SKM-1 (cell line): Measurements from ENCODE around the gene SDK2.

Experiments
- DNase-seq: peaks from one replicate; lab custom pipeline; 2025; ENCODE audit not compliant: unreplicated experiment; lab: John Stamatoyannopoulos, UW

Gene SDK2

DNA sequence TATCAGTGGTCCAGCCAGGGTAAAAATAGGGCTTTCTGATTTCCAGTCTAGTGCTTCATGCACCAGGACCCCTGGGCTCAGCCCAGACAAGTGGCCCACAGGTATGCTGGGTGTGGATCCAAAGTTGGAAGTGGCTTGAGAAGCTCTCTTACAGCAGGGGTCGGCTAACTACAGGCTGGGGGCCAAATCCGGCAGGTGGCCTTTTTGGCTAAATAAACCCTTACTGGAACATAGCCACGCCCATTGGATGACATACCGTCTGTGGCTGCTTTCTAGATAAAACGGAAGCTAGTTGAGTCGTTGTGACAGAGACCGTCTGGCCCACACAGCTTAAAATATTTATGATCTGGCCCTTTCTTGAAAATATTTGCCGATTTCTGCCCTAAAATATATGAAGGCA, 213.4 kb downstream of the SDK2 start:
- peak; percentile 59 for DNase-seq

DNA sequence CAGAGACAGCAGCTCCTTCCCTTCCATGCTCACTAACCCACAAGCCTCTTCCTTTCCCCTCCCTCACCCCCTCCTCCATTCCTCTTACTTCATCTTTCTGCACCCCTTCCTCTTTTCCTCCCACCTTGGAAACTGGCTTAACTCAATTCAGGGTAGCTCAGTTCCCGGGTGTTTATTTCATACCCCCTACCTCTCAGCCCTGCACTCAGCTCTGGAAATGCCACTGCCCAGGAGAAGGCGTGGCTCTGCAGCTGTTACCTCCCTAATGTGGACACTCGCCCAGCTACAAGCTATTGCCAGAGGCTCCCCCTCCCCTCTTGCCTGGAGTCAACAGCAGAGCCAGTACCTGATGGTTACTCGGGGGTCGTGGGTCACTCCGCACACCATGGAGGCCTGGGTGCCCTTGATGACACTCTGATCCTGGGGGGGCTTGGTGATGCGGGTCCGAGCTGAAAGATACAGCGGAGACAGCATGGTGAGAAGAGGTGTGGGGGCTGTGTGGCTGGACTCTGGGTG, 214.0 kb downstream of the SDK2 start:
- peak; percentile 48 for DNase-seq

DNA sequence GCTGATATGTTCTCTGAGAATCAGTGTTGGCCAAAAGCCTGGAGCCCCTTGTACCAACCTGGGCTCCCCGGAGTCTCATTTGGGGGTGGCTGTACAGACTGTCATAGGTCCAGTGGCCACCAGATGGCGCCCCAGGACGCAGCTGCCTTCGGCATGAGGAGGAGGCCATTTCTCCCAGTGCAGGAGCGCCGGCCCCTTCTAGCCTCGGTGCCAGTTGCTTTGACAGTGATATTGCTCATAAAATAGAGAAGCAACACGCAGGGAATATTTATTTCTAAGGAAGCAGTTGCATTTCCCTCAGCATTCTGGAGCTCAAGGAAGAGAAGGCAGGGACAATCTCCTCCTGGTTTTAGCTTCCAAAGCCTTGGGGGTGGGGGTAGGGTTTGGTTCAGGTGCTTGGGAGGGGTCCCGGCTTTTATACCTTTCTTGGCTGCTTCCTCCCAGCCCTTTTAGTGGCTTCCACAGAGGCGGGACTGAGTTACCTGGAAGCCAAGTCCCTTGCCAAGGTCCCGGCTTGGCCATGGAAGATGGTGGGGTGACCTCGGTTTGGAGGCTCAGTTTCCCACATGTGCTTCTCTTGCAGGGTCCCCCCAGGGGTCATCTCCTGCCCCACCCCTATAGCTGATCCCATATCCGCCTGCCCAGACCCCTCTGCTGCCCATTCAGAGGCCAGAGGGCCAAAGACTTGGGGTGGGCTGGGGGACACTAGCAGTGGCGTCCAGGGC, 214.6 kb downstream of the SDK2 start:
- peak; percentile 68 for DNase-seq

DNA sequence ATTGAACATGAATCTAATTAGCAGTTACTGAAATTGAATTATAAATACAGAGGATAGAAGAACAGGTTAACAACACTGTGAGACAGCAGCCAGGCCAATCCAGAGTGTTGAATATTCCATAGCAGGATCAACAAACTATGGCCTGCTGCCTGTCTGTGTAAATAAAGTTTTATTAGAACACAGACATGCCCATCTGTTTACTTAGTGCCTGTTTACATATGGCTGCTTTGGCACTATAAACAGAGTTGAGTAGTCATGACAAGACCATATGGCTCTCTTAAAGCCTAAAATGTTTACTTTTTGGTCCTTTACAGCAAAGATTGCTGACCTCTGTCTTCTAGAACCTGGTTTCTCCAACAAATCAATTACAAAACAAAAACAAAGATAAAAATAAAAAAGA, 217.0 kb downstream of the SDK2 start:
- DNase-seq: no peak

DNA sequence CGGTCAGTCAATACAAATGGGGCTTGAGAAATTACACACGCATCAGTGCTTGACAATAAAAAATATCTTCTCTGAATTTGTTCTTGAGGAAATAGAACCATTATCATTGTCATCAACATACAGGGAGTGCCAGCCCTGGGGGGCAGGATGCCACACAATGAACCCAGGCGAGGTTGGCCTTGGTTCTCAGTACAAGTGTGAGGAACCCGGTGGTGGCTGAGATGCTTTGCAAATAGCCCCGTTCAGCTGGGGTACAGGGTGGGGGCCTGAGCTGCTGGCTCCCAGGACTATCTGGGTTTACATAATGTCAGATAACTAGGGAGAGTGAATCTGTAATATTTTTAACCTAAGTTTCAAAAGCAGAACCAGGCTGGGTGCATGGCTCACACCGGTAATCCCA, 219.7 kb downstream of the SDK2 start:
- no peak for DNase-seq

DNA sequence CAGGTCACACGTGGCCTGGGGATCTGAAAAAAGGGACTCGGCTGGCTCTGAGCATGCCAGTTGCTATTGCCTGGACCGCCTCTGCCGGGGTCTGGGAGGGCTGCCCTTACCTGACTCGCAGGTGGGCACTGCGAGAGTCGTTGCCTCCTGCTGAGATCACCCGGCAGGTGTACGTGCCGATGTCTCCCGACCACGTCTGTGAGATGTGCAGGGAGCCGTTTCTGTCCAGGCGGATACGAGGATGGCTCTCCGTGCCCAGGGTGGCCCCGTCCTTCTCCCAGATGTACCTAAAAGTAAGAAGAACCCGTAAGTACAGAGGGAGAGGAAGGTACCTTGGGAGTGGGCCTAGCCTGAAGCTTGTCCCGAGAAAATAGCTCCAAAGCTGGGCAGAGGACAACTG, 220.4 kb downstream of the SDK2 start:
- DNase-seq: no peak

DNA sequence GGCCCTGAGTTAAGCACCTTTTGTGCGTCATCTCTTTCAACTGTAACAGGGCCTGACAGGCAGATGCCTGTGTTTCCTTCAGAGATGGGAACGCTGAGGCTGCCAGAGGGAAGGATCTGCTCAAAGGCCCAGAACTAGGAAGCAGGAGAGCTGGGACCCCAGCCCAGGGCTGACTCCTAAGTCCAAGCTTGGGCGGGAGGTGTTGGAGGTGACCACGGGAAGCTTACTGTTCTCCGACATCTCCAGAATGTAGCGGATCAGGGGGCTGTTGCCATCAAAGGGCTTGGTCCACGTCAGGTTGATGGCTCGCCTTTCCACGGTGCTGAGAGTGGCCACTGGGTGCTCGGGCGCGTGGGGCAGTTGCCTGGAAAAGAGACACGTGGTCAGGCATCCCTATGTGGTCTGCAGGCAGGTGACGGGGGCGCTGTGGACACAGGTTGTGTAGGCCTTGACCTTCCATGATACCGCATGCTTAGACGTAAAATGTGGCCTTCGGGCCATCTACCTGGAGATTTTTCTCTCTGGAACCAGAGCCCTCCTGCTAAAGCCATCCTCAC, 221.0 kb downstream of the SDK2 start:
- no peak for DNase-seq

DNA sequence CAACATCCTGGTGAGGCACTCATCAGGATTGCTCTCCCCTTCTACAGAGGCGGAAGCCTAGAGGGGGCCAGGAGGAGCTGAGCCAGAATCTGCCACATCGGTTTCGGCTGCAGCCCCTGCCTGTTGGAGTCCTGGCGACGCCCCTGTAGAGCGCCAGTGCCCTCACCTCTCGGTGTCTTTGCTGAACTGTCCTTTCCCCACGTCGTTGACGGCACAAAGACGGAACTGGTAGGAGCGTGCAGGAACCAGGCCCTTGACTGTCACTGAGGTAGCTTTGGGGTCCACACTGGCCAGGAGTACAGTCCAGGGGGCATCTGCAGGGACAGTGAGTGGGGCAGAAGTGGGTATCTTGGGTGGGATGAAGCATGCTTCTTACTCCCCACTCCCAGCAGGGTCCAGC, 222.1 kb downstream of the SDK2 start:
- DNase-seq: no peak

DNA sequence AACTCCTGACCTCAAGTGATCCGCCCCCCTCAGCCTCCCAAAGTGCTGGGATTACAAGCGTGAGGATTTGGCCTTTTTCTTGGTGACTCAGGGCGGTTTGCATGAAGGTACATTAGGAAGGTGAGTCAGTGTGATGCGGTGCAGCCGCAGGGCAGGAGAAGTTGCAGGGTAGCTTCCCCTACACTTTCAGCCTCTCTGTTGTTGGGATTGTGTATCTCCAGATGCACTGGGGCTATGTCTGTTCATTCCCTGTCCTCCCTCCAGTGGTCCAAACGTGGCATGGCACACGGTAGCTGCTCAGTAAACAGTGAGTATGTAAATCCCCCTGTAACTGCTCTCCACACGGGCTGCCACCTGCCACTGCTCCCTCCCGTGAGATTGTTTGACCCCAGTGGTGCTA, 223.3 kb downstream of the SDK2 start:
- no peak for DNase-seq

DNA sequence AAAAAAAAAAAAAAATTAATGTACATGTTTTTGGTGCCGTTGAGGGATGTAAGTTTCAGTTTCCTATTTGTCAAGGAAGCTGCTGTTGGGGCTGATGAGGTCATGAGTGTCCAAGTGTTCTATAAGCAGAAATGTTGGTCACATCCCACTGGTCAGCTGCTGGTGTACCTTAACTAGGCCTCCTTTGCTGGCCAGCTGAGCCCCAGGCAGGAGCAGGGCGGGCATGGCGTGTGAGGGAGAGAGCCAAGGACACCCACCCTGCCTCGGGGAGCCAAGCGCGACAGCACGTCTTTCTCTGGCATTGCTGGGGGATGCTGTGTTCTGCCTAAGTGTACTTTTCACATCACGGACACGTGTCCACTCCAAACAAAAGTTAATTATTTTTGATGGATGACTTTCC, 224.4 kb downstream of the SDK2 start:
- no peak for DNase-seq

DNA sequence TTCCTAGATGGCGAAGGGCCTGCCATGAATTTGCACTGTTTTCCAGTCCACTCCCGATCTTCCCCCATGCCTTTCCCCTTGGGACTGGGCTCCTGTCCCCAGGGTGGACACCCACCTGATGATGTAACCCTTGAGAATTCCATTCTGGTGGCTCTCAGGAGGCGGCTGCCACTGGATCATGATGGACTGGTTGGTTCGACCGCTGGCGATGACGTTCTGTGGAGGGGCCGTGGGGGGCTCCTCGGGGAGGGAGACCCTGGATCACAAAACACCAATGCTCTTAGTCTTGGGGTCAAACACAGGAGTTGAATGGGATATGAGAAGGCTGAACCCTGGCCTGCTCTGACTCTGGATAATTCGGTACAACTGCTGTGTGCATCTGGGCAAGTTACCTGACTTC, 225.2 kb downstream of the SDK2 start:
- DNase-seq: no peak

DNA sequence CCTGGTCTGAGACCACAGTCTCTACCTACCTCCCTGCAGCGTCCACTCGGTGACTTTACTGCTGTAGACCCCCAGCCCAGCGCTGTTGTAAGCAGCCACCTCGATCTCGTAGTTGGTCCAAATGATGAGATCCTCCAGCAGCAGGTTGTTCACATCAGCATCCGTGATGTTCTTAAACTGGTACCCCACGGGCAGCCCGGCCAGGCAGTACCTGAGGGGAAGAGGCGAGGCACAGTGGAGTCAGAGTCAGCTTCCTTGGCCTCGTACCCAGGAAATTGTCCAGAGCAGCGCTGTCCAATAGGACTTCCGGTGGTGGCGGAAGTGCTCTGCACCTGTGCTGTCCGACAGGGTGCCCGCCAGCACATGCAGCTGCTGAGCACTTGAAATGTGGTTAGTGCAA, 228.5 kb downstream of the SDK2 start:
- DNase-seq: no peak

DNA sequence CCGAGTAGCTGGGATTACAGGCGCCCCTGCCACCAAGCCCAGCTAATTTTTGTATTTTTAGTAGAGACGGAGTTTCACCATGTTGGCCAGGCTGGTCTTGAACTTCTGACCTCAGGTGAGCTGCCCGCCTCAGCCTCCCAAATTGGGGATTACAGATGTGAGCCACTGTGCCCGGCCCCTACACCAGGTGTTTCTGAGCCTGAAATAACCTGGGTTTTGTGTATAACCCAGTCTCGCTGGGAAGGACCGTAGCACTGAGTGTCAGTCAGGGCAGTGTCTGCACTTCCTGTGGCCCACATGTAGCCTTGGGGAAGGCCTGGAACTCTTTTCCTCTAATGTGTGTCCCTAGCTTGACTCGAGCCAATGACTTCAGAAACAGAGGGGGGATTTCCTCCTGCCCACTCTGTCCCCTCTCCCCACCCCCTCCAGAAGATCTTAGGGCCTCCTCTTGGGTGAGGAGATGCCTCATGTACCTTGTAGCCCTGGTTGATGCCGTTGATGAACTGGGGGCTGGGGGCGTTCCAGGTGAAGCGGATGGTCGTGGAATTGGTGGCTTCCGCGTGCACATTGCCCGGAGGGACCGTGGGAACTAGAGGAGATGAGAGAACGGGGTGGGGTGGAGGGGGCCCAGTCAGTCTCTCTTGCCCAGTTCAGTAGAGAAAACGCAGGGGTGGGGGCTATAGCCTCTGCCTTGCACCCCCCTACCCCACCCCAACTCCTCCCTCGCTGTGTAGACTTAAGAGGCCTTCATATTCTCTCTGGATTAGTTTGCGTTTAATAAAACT, 229.9 kb downstream of the SDK2 start:
- no peak for DNase-seq

DNA sequence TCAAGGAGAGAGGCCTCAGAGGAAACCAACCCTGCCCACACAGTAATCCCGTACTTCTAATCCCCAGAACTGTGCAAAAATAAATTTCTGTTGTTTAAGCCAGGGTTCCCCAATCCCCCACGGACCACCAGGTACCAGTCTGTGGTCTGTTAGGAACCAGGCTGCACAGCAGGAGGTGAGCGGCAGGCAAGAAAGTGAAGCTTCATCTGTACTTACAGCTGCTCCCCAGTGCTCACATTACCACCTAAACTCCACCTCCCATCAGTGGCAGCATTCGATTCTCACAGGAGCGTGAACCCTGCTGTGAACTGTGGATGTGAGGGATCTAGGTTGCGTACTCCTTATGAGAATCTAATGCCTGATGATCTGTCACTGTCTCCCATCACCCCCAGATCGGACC, 231.3 kb downstream of the SDK2 start:
- no peak for DNase-seq

DNA sequence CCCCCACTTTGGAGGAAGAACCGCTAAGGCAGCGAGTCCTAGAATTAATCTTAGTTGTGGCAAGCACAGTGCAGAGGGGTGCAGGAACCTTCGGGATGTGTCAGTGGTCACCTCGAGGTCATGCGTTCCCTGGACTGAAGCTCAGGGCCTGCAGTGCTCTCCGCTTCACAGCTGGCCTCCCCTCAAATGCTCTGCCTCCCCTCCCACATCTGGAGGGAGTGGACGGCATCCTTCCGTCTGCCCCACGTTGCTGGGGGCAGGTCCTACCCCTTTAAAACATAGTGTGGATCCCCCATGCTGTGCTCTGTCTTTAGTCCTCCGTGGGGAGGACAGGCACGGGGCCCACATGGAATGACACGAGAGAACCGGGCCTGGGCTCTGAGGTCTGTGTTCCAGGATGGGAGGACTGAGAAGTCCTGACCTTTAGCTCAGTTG, 232.9 kb downstream of the SDK2 start:
- DNase-seq: no peak

DNA sequence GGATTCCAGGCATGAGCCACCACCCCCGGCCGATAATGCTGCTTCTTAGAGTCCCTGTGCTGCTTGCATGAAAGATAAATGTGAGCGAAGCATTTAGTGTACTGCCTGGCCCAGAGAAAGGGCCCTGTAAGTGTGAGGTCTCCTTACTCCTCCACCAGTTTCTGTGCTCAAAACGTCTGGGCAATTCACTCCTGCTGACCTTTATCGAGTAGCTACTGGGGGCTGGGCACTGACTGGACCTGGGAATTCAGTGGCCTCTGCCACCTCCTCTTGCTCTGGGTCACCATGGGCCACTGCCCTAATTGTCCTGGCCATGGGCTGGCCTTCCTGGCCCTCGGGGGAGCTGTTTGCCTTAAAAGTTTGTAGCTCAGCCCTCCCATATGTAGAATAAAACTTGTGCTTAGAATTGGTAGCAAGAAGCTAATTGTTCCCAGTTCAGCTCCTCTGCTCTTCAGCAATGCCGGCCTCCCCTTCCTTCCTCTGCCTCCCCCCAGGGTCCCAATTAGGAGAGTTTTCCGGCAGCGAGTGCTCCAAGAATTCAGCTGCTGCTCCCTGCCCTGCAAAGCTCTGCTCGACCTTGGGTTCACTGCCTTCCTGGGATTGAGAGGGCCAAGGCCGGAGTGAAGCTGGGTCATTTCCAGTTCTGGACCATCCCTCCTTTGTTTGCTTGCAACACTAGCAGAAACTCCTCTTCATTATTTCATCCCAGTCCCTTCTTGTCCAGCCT, 233.5 kb downstream of the SDK2 start:
- no peak for DNase-seq

DNA sequence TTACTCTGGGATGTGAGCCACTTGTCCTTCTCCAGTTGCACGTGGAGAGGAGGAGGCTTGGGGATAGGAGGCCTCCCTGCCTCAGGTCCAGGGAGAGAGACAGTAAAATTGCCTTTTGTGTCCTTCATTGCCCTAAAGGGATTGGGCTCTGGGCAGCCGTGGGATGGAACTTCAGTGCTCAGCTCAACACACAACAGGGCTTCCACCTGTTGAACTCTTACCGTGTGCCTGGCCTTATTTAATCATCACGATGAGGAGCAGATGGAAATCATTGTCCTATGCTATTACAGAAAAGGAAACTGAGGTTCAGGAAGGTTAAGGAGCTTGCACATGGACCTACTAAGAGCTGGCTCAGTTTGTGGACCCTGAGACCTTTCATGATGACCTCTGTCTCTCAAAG, 240.0 kb downstream of the SDK2 start:
- no peak for DNase-seq

DNA sequence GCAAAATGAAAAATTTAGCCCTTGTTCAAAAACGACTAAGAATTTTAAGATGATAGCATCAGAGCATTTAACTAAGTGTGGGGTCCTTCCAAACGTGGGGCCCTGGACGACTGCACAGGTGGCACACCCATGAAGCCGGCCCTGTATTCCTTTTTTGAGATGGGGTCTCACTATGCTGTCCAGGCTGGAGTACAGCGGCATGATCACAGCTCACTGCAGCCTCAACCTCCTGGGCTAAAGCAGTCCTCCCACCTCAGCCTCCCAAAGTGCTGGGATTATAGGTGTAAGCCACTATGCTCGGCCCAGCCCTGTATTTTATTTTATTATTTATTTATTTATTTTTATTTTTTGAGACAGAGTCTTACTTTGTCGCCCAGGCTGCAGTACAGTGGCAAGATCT, 241.8 kb downstream of the SDK2 start:
- DNase-seq: no peak

DNA sequence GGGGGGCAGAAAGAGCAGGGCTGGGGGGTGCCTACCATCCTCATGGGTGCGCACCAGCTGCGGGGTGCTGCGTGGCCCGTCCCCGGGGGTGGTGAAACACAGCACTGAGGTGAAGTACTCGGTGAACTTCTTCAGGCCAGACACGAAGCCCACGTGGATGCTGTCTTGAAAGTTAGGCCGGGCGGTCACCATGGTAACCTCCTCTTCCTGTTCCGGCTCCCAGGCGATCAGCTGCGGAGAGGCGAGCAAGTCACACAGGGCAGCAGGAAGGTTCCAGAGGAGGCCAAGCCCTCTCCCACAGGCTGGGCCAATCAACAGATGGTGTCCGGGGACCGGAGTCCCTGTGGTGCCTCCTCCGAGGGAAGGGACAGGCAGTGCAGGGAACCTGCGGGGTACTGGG, 242.3 kb downstream of the SDK2 start:
- no peak for DNase-seq

DNA sequence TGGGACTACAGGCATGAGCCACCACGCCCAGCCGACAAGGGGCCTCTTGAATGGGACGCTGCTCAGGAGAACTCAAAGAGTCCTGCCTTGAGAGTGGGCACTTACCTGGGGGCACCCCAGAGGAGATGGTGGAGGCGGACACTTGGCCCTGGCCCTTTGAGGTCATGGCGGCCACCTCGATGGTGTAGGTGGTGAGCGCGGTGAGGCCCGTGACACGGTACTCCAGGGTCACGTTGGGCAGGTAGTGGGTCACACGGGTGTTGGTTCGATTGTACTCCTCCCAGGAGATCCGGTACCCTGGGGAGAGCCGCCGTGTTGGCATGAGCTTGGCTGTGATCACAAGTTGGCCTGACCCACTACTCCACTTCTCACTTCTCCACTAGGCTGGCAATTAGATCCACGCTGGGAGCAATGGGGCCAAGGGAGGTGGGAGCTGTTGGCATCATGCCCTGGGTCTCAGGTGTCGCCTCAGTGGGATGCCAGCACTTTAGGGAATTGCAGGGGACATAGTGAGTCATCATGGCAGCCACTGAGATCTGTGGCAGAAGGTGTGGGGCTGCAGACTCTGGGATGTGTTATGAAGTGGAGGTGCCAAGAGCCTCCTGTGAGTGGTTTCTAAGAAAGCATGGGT, 243.2 kb downstream of the SDK2 start:
- no peak for DNase-seq

DNA sequence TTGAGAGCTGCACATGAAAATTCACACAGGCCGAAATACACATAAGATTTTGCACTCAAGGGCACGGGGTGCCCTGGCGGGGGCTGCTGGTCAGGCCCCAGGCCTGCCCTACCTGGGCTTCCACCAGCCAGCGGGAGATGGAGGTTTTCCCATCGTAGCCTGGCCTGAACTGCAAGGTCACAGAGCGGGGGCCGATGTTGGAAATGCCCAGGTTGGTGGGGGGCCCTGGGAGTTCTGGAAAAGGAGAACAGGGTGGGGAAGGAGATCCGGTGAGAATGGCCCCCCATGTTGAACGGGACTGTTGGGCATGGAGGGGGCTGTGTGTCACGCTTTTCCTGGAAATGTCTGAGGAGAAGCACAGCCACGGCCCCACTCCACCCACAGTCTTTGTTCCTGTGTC, 245.2 kb downstream of the SDK2 start:
- no peak for DNase-seq
